MM.1S (cell line): ENCODE results near the gene LPCAT3.

Source experiments
- DNase-seq: peaks from one replicate; pipeline ENCODE4 v3.0.0-alpha.2; 2015
- H2AFZ ChIP-seq: fragments of 300-600 bp; sonication (generic); 2 replicates; pipeline ENCODE4 v1.6.0; 2016; ENCODE audit warnings: antibody characterized with exemption, low read length
- H3F3A ChIP-seq: fragments of 300-600 bp; sonication (generic); 2 replicates; pipeline ENCODE4 v1.6.1; 2016; ENCODE audit warnings: mild to moderate bottlenecking, antibody characterized with exemption, low read length, moderate library complexity, mixed read lengths; ENCODE audit not compliant: insufficient read depth
- H3K27ac ChIP-seq: fragments of 300-600 bp; sonication (generic); 2 replicates; pipeline ENCODE4 v1.5.1; 2016; ENCODE audit warnings: mild to moderate bottlenecking, low read length
- H3K27me3 ChIP-seq: fragments of 300-600 bp; sonication (generic); replicated peaks from 2 replicates; pipeline ENCODE4 v1.6.0; 2016; ENCODE audit warnings: low read length; ENCODE audit not compliant: insufficient read depth
- H3K36me3 ChIP-seq: fragments of 300-600 bp; sonication (generic); replicated peaks from 2 replicates; pipeline ENCODE4 v1.6.1; 2016; ENCODE audit warnings: mild to moderate bottlenecking, low read length, mixed read lengths; ENCODE audit not compliant: insufficient read depth
- H3K4me1 ChIP-seq: fragments of 300-600 bp; sonication (generic); 2 replicates; pipeline ENCODE4 v1.6.1; 2016; ENCODE audit warnings: low read length, mixed read lengths
- H3K4me2 ChIP-seq: fragments of 300-600 bp; sonication (generic); 2 replicates; pipeline ENCODE4 v1.6.0; 2016; ENCODE audit warnings: low read depth, low read length
- H3K4me3 ChIP-seq: fragments of 300-600 bp; sonication (generic); 2 replicates; pipeline ENCODE4 v1.5.1; 2016; ENCODE audit warnings: low read length, mixed read lengths
- H3K79me2 ChIP-seq: fragments of 300-600 bp; sonication (generic); 2 replicates; pipeline ENCODE4 v1.6.1; 2016; ENCODE audit warnings: mixed run types, low read length, mixed read lengths
- H3K9ac ChIP-seq: fragments of 300-600 bp; sonication (generic); 2 replicates; pipeline ENCODE4 v1.6.1; 2016; ENCODE audit warnings: low read length, mixed read lengths
- H3K9me2 ChIP-seq: fragments of 300-600 bp; sonication (generic); replicated peaks from 2 replicates; pipeline ENCODE4 v1.6.1; 2016; ENCODE audit warnings: mild to moderate bottlenecking, low read length, mixed read lengths; ENCODE audit not compliant: insufficient read depth
- H3K9me3 ChIP-seq: fragments of 300-600 bp; sonication (generic); replicated peaks from 2 replicates; pipeline ENCODE4 v1.6.1; 2016; ENCODE audit warnings: mild to moderate bottlenecking, low read length, mixed read lengths; ENCODE audit not compliant: insufficient read depth
- H4K20me1 ChIP-seq: fragments of 300-600 bp; sonication (generic); 2 replicates; pipeline ENCODE4 v1.6.1; 2016; ENCODE audit warnings: mild to moderate bottlenecking, low read length, moderate library complexity, mixed read lengths; ENCODE audit not compliant: insufficient read depth
- CTCF ChIP-seq: fragments of 300-600 bp; sonication (generic); IDR thresholded peaks from 2 replicates; pipeline ENCODE4 v1.5.1; 2016; ENCODE audit warnings: antibody characterized with exemption, low read length, mixed read lengths
- EZH2 ChIP-seq: fragments of 300-600 bp; sonication (generic); optimal IDR thresholded peaks from 2 replicates; pipeline ENCODE3; 2017; ENCODE audit warnings: low read depth, mild to moderate bottlenecking, antibody characterized with exemption, low read length, mixed read lengths
- EZH2phosphoT487 ChIP-seq: fragments of 300-600 bp; sonication (generic); IDR thresholded peaks from 2 replicates; pipeline ENCODE4 v1.6.1; 2018; ENCODE audit warnings: antibody characterized with exemption, low read length

Gene LPCAT3

GRCh38 chr12:6936194-6936635, 82.1 kb downstream of the LPCAT3 start:
- no peaks in the 10 kb centered on the region for H3K9me2 ChIP-seq
- H2AFZ ChIP-seq: no peak overlapping the region
- H3K9ac ChIP-seq: no peak overlapping the region
- peak overlapping the region; percentile 76; the same call in 1 of the 2 replicates for H3K4me2 ChIP-seq
- no peak overlapping the region for H3K4me3 ChIP-seq
- peaks cover 7% of the 10 kb centered on the region; the same call in 1 of the 2 replicates for H3F3A ChIP-seq
- no peaks in the 10 kb centered on the region for H3K27me3 ChIP-seq
- no peak for DNase-seq
- H3K27ac ChIP-seq: peak overlapping the region; percentile 88; the same call in 1 of the 2 replicates
- no peaks in the 10 kb centered on the region for H4K20me1 ChIP-seq
- H3K4me1 ChIP-seq: peaks cover 8% of the 10 kb centered on the region; the same call in 1 of the 2 replicates
- peaks cover 38% of the 10 kb centered on the region for H3K79me2 ChIP-seq
- no peaks in the 10 kb centered on the region for H3K9me3 ChIP-seq
- TF ChIP-seq CTCF (no peak), EZH2 (no peak), EZH2phosphoT487 (no peak)
- H3K36me3 ChIP-seq: no peaks in the 10 kb centered on the region

DNA sequence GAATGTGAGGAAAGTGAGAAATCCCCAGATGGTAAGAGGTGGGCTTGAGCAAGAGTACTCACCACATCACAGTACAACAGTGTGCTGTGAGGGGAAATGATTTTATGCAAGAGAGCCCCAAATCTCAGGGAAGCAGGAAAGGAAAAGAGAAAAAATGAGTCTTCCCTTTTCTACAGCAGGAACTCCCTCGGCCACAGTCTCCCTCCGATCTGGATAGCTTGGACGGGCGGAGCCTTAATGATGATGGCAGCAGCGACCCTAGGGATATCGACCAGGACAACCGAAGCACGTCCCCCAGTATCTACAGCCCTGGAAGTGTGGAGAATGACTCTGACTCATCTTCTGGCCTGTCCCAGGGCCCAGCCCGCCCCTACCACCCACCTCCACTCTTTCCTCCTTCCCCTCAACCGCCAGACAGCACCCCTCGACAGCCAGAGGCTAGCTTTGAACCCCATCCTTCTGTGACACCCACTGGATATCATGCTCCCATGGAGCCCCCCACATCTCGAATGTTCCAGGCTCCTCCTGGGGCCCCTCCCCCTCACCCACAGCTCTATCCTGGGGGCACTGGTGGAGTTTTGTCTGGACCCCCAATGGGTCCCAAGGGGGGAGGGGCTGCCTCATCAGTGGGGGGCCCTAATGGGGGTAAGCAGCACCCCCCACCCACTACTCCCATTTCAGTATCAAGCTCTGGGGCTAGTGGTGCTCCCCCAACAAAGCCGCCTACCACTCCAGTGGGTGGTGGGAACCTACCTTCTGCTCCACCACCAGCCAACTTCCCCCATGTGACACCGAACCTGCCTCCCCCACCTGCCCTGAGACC, 82.7 kb downstream of the LPCAT3 start:
- H3K4me3 ChIP-seq: no peak overlapping the region
- H3K4me1 ChIP-seq: peaks cover 8% of the 10 kb centered on the region; the same call in 1 of the 2 replicates
- H3K9me2 ChIP-seq: no peaks in the 10 kb centered on the region
- no peak overlapping the region for H2AFZ ChIP-seq
- no peaks in the 10 kb centered on the region for H3K27me3 ChIP-seq
- DNase-seq: no peak
- H3K36me3 ChIP-seq: no peaks in the 10 kb centered on the region
- H3F3A ChIP-seq: peaks cover 10% of the 10 kb centered on the region; the same call in 1 of the 2 replicates
- H3K9me3 ChIP-seq: no peaks in the 10 kb centered on the region
- peaks cover 43% of the 10 kb centered on the region for H3K79me2 ChIP-seq
- H3K27ac ChIP-seq: no peak overlapping the region
- no peaks in the 10 kb centered on the region for H4K20me1 ChIP-seq
- H3K4me2 ChIP-seq: no peak overlapping the region
- TF ChIP-seq EZH2phosphoT487: no peak
- TF ChIP-seq EZH2: no peak
- no peak for TF ChIP-seq CTCF
- H3K9ac ChIP-seq: no peak overlapping the region

GRCh38 chr12:6934110-6934509, 84.2 kb downstream of the LPCAT3 start:
- Histone ChIP-seq H3F3A (peaks cover 19% of the 10 kb centered on the region; the same call in 1 of the 2 replicates), H3K27me3 (no peaks in the 10 kb centered on the region), H3K27ac (no peak overlapping the region), H3K4me1 (peaks cover 13% of the 10 kb centered on the region), H3K9me3 (no peaks in the 10 kb centered on the region), H2AFZ (no peak overlapping the region), H4K20me1 (no peaks in the 10 kb centered on the region), H3K4me2 (no peak overlapping the region), H3K9ac (no peak overlapping the region), H3K4me3 (no peak overlapping the region), H3K9me2 (no peaks in the 10 kb centered on the region), H3K79me2 (peaks cover 56% of the 10 kb centered on the region), H3K36me3 (no peaks in the 10 kb centered on the region)
- DNase-seq: no peak
- TF ChIP-seq EZH2 (no peak), EZH2phosphoT487 (no peak), CTCF (no peak)
